MM.1S (cell line): ENCODE data around the gene MBD5.

Source experiments
- CTCF ChIP-seq: fragments of 300-600 bp; sonication (generic); IDR thresholded peaks from 2 replicates; pipeline ENCODE4 v1.5.1; 2016; ENCODE audit warnings: antibody characterized with exemption, low read length, mixed read lengths
- EZH2 ChIP-seq: fragments of 300-600 bp; sonication (generic); optimal IDR thresholded peaks from 2 replicates; pipeline ENCODE3; 2017; ENCODE audit warnings: low read depth, mild to moderate bottlenecking, antibody characterized with exemption, low read length, mixed read lengths

DNA sequence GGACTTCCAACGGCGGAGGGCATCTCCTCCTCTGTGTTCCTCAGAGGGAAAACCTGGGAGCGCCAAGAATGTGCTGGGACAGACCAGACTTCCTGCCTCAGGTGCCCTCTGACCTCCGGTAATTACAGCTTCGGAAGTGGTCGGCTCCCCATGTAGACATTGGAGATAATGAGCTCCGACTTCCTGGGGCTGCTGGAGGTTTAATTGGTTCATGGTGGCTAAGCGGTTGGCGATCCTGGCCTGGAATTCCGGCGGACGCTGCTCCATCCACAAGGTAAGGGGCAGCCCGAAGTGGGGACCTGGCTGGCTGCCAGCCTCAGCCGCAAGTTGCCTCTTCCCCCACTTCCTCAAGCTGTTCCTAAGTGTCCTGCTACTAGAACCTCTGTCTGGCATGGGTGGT, 540.5 kb downstream of the MBD5 start:
- no peak for TF ChIP-seq CTCF
- no peak for TF ChIP-seq EZH2
